Hepatocyte (in vitro differentiated cells): ENCODE data around the gene SCIN.

Experiments
- CTCF ChIP-seq: fragments of 200-600 bp; sonication (generic); IDR thresholded peaks from 2 replicates; pipeline ENCODE4 v1.5.1; 2016; ENCODE audit warnings: antibody characterized with exemption, mild to moderate bottlenecking; ENCODE audit not compliant: poor library complexity
- EZH2 ChIP-seq: fragments of 200-600 bp; sonication (generic); IDR thresholded peaks from 2 replicates; pipeline ENCODE4 v1.6.1; 2016; ENCODE audit warnings: antibody characterized with exemption, mild to moderate bottlenecking, borderline replicate concordance

GRCh38 chr7:12543586-12543985, 26.9 kb upstream of the SCIN start:
- no peak for TF ChIP-seq EZH2
- TF ChIP-seq CTCF: no peak
